ENCODE measurements around the gene MYOM3.

DNA sequence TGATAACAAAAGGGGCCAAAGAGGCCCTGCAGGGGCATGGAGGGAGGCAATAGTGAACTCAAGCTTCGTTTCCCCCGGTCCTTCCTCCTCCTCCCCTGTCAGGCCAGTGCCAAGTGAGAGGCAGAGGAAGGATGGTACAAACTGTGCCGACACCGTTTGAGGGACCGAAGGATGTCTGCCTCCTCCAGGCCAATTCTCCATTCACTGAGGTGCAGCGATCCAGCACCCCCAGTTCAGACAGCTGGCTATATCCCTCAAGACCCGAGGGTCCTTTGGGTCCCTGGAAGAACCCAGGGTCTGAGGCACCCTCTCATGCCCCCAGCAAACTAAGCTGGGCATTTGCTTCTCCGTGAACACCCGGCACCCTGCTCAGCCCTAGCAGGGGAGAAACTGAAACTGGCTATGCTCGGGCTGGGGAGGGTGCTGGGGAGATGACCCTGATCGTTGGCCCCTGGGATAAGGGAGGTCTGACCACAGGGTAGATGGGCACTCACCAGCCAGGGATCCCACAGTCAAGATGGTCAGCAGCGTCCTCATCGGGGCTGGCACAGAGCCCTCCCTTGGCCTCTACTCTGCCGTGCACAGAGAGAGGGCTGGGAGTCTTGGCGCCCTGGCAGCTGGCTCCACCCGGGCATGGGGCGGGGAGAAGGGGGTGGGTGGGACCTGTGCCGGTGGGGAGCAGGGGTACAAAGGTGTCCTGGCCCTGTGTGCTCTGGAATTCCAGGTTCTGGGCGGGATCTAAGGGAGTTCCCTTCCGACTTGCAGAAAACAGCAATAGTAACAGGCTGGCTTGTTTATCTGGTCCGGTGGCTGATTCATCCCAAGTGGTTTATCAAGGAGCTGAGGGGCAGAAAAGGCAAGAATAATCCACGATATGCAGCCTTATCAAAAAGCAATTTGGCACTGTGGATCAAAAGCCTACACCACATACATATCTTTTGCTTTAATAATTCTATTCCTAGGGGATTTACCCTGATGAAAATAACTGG, 30.9 kb upstream of the MYOM3 start, which contains the start of gene IL22RA1:
- TF ChIP-seq, protein P1, sequence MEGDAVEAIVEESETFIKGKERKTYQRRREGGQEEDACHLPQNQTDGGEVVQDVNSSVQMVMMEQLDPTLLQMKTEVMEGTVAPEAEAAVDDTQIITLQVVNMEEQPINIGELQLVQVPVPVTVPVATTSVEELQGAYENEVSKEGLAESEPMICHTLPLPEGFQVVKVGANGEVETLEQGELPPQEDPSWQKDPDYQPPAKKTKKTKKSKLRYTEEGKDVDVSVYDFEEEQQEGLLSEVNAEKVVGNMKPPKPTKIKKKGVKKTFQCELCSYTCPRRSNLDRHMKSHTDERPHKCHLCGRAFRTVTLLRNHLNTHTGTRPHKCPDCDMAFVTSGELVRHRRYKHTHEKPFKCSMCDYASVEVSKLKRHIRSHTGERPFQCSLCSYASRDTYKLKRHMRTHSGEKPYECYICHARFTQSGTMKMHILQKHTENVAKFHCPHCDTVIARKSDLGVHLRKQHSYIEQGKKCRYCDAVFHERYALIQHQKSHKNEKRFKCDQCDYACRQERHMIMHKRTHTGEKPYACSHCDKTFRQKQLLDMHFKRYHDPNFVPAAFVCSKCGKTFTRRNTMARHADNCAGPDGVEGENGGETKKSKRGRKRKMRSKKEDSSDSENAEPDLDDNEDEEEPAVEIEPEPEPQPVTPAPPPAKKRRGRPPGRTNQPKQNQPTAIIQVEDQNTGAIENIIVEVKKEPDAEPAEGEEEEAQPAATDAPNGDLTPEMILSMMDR (IDR thresholded peaks at IDR 0.05) = no peak
- no peak for TF ChIP-seq POLR2A (IDR thresholded peaks at IDR 0.05)

All from heart left ventricle (tissue), 13 donors.